Bladder microvascular endothelial cell (primary cell): ENCODE results near the gene DXO. TPM values are rescaled to one million over a fixed set of nuclear protein-coding genes. Genes with fewer than 3 reads are reported as not detected.

Source experiments
- total RNA-seq: library from RNA; depleted of rRNA; stranded (reverse); fragments of >200 nt; gene quantifications from 2 replicates; pipeline ENCODE4 v1.2.3, GENCODE V29; 2014

Gene DXO
- total RNA-seq = 7.3 and 11.4 TPM in 2 replicates

DNA sequence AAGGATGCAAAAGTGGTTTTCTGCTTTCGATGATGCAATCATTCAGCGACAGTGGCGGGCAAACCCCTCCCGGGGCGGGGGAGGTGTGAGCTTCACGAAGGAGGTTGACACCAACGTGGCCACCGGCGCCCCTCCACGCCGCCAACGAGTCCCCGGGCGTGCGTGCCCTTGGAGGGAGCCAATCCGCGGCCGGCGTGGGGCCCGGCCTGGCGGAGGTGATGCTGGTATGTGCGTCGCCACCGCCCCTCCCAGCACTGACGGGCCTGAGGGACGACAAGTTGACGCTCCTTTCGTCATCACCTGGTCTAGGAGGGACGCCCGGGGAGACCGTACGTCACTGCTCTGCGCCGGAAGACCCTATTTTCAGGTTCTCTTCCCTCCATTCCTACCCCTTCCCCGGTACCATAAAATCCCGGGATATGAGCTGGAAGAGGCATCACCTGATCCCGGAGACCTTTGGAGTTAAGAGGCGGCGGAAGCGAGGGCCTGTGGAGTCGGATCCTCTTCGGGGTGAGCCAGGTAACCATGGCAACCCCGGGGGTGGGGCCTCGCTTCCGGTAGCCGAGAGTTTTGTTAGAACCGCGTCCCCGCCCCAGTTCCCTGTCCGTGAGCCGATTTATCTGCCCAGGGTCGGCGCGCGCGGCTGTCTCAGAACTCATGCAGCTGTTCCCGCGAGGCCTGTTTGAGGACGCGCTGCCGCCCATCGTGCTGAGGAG is at the start of gene DXO:
TSS of gene DXO (minus strand) at position 146 of the 716 bp plus-strand sequence. CDS start 463 bp downstream, outside the sequence.

DNA sequence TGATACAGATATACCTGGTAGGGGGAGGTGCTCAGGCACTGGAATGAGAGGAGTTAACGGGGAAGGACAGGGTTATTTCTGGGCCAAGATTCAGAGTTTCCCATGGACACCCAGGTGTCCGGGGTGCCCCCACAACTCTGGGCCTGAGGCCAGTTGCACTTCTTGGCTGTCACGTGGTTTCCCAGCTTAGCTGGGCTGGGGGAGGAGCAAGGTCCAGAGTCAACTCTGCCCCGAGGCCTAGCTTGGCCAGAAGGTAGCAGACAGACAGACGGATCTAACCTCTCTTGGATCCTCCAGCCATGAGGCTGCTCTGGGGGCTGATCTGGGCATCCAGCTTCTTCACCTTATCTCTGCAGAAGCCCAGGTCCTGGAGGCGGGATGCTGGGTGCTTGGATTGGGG is 42.6 kb upstream of the DXO start, which contains the start of gene C4B:
TSS of gene C4B (plus strand) at position 249 of the 400 bp plus-strand sequence. CDS start at position 300, 51 bp downstream.

DNA sequence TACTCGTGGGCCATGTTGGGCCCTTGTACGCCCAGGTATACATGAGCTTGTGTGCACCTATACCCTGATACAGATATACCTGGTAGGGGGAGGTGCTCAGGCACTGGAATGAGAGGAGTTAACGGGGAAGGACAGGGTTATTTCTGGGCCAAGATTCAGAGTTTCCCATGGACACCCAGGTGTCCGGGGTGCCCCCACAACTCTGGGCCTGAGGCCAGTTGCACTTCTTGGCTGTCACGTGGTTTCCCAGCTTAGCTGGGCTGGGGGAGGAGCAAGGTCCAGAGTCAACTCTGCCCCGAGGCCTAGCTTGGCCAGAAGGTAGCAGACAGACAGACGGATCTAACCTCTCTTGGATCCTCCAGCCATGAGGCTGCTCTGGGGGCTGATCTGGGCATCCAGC is 9.8 kb upstream of the DXO start, which contains the start of gene C4A:
TSS of gene C4A (plus strand) at position 314 of the 400 bp plus-strand sequence. CDS start at position 365, 51 bp downstream.

DNA sequence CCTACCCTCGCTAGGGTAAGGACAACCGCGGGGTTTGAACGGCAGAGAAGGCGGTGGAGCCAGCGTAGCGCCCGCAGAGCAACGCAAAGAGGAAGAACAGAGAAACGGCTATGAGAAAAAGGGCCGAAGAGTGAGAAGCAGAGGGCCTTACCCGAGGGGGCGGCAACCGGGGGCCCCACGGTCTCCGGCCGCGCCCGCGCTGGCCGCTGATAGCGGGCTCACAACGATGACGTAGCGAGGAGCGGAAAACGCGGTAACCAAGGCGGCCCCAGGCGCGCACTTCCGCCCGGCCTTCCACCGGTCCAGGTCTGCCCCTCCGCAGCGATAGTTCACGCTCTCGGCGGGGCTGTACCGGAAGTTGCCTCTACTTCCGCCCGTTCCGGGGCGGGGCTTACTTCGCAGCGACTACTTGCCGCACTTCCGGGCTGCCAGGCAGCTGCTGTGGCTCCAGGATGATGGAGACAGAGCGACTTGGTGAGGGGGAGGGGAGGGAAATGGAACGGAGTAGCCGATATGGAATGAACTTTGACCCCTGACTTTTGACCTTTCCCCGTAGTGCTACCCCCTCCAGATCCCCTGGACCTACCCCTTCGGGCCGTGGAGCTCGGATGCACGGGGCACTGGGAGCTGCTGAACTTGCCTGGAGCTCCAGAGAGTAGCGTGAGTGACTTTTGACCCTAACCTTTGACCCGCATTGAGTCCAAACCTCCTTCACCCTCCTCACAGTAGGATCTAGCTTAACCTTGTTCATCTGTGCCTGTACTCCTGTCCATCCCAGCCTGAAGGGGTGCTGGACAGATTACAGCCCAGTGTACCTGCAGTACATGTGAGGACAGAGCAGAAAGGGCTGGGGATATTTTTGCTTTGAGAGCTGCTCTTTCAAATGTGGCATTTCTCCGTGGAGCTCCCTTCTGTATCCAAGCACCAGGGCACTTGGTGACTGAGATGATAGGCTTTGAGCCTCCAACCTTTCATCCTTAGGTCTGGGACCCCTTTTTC is 12.9 kb downstream of the DXO start, which contains the start of the genes NELFE and SKIC2:
TSS of gene NELFE (minus strand) at position 231 of the 999 bp plus-strand sequence. CDS start 525 bp downstream, outside the sequence.
TSS of gene SKIC2 (plus strand) at position 435 of the 999 bp plus-strand sequence. CDS start at position 453, 18 bp downstream.

DNA sequence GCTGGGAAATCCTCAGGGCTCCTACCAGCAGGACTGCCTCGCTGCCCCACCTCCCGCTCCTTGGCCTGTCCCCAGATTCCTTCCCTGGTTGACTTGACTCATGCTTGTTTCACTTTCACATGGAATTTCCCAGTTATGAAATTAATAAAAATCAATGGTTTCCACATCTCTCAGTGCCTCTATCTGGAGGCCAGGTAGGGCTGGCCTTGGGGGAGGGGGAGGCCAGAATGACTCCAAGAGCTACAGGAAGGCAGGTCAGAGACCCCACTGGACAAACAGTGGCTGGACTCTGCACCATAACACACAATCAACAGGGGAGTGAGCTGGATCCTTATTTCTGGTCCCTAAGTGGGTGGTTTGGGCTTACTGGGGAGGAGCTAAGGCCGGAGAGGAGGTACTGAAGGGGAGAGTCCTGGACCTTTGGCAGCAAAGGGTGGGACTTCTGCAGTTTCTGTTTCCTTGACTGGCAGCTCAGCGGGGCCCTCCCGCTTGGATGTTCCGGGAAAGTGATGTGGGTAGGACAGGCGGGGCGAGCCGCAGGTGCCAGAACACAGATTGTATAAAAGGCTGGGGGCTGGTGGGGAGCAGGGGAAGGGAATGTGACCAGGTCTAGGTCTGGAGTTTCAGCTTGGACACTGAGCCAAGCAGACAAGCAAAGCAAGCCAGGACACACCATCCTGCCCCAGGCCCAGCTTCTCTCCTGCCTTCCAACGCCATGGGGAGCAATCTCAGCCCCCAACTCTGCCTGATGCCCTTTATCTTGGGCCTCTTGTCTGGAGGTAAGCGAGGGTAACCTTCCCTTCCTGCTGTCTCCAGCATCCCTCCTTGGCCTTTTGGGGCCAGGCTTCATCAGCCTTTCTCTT is 26.2 kb downstream of the DXO start, which contains the start of gene CFB:
TSS of gene CFB (plus strand) at position 589 of the 863 bp plus-strand sequence. CDS start at position 716, 127 bp downstream.

DNA sequence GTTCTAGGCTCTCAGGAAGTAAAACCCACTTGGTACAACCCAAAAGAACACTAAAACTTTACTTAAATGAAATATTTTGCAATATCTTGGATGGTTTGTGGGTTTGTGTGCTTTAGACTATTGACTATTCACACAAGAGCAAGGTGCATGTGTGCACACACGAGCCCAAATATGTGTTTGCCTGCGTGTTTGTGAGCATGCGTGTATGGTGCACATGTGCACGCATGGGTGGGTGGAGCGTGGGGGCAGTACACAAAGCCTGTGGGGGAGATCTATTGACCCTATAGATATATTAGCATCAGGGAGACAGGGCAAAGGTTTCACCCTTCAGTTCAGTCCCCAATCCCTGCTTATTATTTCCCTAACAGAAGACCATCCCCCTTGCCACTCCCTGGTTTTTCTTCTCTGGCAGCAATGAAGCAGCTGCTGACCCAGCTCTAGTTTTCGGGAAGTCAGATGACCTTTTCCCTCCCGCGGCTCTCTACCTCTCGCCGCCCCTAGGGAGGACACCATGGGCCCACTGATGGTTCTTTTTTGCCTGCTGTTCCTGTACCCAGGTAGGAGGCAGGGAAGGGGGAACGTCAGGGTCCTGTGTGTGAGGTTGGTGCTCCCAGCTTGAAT is 44.6 kb downstream of the DXO start, which contains the start of gene C2:
TSS of gene C2 (plus strand) at position 476 of the 621 bp plus-strand sequence. CDS start at position 512, 36 bp downstream.

Other genes starting within 250 kb of the DXO start
- gene MPIG6B, start 248.8 kb downstream of the DXO start, total RNA-seq = not detected in 2 replicates
- gene DDAH2, start 242.8 kb downstream of the DXO start, total RNA-seq = 86.0 and 129 TPM in 2 replicates
- 347 and 730 TPM in 2 replicates for gene CLIC1, start 235.6 kb downstream of the DXO start, total RNA-seq
- 4.9 and 5.8 TPM in 2 replicates for gene MSH5, start 232.1 kb downstream of the DXO start, total RNA-seq
- gene SAPCD1, start 209.5 kb downstream of the DXO start, total RNA-seq = 1.3 and 2.9 TPM in 2 replicates
- gene VWA7, start 194.8 kb downstream of the DXO start, total RNA-seq = 0.32 and 0.38 TPM in 2 replicates
- gene VARS1, start 176.4 kb downstream of the DXO start, total RNA-seq = 40.8 and 104 TPM in 2 replicates
- gene LSM2, start 165.2 kb downstream of the DXO start, total RNA-seq = 24.1 and 37.2 TPM in 2 replicates
- gene HSPA1L, start 156.9 kb downstream of the DXO start, total RNA-seq = 0.81 and 1.8 TPM in 2 replicates
- 98.4 and 221 TPM in 2 replicates for gene HSPA1A, start 156.6 kb downstream of the DXO start, total RNA-seq
- 64.1 and 91.7 TPM in 2 replicates for gene HSPA1B, start 144.4 kb downstream of the DXO start, total RNA-seq
- gene NEU1, start 109.3 kb downstream of the DXO start, total RNA-seq = 52.0 and 59.4 TPM in 2 replicates
- gene SLC44A4, start 93.1 kb downstream of the DXO start, total RNA-seq = 0.06 and 0.49 TPM in 2 replicates
- 28.7 and 52.4 TPM in 2 replicates for gene EHMT2, start 74.4 kb downstream of the DXO start, total RNA-seq
- 1.1 and 5.7 TPM in 2 replicates for gene ZBTB12, start 70.1 kb downstream of the DXO start, total RNA-seq
- gene C2, start 44.4 kb downstream of the DXO start, total RNA-seq = not detected in 2 replicates
- 0.97 and 2.5 TPM in 2 replicates for gene CFB, start 26.0 kb downstream of the DXO start, total RNA-seq
- gene NELFE, start 13.2 kb downstream of the DXO start, total RNA-seq = 76.4 and 90.9 TPM in 2 replicates
- 32.7 and 40.9 TPM in 2 replicates for gene SKIC2, start 13.0 kb downstream of the DXO start, total RNA-seq
- gene C4A, start 9.9 kb upstream of the DXO start, total RNA-seq = 1.5 and 3.1 TPM in 2 replicates
- gene C4B, start 42.7 kb upstream of the DXO start, total RNA-seq = 0.97 and 2.5 TPM in 2 replicates
- not detected in 2 replicates for gene CYP21A2, start 66.3 kb upstream of the DXO start, total RNA-seq
- gene TNXB, start 137.2 kb upstream of the DXO start, total RNA-seq = 0.49 and 6.1 TPM in 2 replicates
- gene ATF6B, start 156.1 kb upstream of the DXO start, total RNA-seq = 13.1 and 22.2 TPM in 2 replicates
- 4.6 and 7.3 TPM in 2 replicates for gene FKBPL, start 158.2 kb upstream of the DXO start, total RNA-seq
- gene PRRT1, start 179.8 kb upstream of the DXO start, total RNA-seq = not detected in 2 replicates
- gene PPT2, start 182.0 kb upstream of the DXO start, total RNA-seq = 30.9 and 89.9 TPM in 2 replicates
- gene EGFL8, start 192.5 kb upstream of the DXO start, total RNA-seq = 0.81 and 2.0 TPM in 2 replicates
- 5.3 and 16.7 TPM in 2 replicates for gene AGPAT1, start 203.9 kb upstream of the DXO start, total RNA-seq
- gene RNF5, start 206.3 kb upstream of the DXO start, total RNA-seq = 33.4 and 34.2 TPM in 2 replicates
- gene AGER, start 212.1 kb upstream of the DXO start, total RNA-seq = 0.44 and 0.81 TPM in 2 replicates
- gene PBX2, start 218.1 kb upstream of the DXO start, total RNA-seq = 27.8 and 56.5 TPM in 2 replicates
- 3.2 and 4.2 TPM in 2 replicates for gene GPSM3, start 220.5 kb upstream of the DXO start, total RNA-seq